Iris pigment epithelial cell (primary cell): ENCODE data around the gene WNT9A.

Experiments used
- DNase-seq: peaks from one replicate; pipeline ENCODE4 v3.0.0-alpha.2; 2011; ENCODE audit warnings: low read depth

Gene WNT9A

GRCh38 chr1:227941509-227942020, 6.2 kb downstream of the WNT9A start:
- no peak for DNase-seq

- no peak for DNase-seq
Observed at GRCh38 chr1:227940791-227941241, 6.9 kb downstream of the WNT9A start.

- no peak for DNase-seq
Observed at GRCh38 chr1:227939791-227940771, 7.7 kb downstream of the WNT9A start.

- no peak for DNase-seq
Observed at GRCh38 chr1:227938911-227939790, 8.6 kb downstream of the WNT9A start.

- DNase-seq = no peak
Observed at GRCh38 chr1:227938276-227938675, 9.5 kb downstream of the WNT9A start.

GRCh38 chr1:227937838-227938145, 9.9 kb downstream of the WNT9A start:
- no peak for DNase-seq

GRCh38 chr1:227937031-227937837, 10.5 kb downstream of the WNT9A start:
- no peak for DNase-seq

- no peak for DNase-seq
Observed at GRCh38 chr1:227935826-227936225, 11.9 kb downstream of the WNT9A start.

GRCh38 chr1:227934476-227935313, 13.0 kb downstream of the WNT9A start:
- DNase-seq = peak; percentile 95

GRCh38 chr1:227929751-227930472, 17.8 kb downstream of the WNT9A start:
- no peak for DNase-seq

- no peak for DNase-seq
Observed at GRCh38 chr1:227928811-227929375, 18.8 kb downstream of the WNT9A start.

GRCh38 chr1:227927971-227928741, 19.6 kb downstream of the WNT9A start:
- no peak for DNase-seq

- no peak for DNase-seq
Observed at GRCh38 chr1:227926896-227927885, 20.5 kb downstream of the WNT9A start.

GRCh38 chr1:227926216-227926791, 21.4 kb downstream of the WNT9A start:
- DNase-seq = no peak

GRCh38 chr1:227925582-227926198, 22.0 kb downstream of the WNT9A start:
- DNase-seq = no peak

- DNase-seq = no peak
Observed at GRCh38 chr1:227924833-227925574, 22.7 kb downstream of the WNT9A start.
